ENCODE measurements around the gene SMOC2. TPM values are rescaled to one million over a fixed set of nuclear protein-coding genes. Genes with fewer than 3 reads are reported as not detected.

SMOC2 gene
- total RNA-seq, 1 donor from 2014 or later: 14.4 TPM

DNA sequence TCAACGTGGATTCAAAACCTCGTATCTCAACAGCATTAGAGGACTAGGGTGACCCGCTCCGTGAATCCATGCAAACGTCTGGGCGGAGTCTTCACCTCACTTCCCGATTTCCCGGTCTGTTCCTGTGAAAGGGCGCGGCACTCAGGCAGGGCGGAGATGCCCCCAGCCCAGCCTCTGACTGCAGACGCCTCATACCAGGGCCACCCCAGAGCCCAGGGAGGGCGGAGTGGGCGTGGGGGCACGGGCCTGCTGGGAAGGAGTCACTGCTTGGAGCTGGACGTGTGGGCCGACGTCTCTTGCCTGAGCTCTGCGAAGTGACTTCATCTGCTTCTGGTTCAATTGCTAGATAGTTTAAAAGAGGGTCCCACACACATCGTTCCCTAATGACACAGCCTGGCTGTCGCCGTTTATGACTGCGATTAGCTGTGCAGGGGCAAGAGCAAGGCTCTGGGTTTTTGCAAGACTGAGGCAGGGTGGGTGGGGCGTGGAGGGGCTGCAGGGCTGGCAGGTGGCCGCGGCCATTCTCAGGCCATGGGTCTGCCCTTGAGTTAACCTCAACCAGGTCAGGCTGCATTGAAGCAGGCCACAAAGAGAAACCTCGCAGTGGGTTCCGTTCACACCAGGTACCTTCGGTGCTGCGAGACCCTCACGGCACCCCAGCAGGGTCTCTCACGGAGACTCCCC is 15.0 kb downstream of the SMOC2 start:
- no peak overlapping the region for H3K4me3 ChIP-seq
- DNase-seq: no peak
- no peak overlapping the region for H3K27ac ChIP-seq (replicated peaks)
- peaks cover 77% of the 10 kb centered on the region for H3K27me3 ChIP-seq (ENCODE audit: low read depth)
- TF ChIP-seq, protein P1, sequence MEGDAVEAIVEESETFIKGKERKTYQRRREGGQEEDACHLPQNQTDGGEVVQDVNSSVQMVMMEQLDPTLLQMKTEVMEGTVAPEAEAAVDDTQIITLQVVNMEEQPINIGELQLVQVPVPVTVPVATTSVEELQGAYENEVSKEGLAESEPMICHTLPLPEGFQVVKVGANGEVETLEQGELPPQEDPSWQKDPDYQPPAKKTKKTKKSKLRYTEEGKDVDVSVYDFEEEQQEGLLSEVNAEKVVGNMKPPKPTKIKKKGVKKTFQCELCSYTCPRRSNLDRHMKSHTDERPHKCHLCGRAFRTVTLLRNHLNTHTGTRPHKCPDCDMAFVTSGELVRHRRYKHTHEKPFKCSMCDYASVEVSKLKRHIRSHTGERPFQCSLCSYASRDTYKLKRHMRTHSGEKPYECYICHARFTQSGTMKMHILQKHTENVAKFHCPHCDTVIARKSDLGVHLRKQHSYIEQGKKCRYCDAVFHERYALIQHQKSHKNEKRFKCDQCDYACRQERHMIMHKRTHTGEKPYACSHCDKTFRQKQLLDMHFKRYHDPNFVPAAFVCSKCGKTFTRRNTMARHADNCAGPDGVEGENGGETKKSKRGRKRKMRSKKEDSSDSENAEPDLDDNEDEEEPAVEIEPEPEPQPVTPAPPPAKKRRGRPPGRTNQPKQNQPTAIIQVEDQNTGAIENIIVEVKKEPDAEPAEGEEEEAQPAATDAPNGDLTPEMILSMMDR (IDR thresholded peaks at IDR 0.05; ENCODE audit: borderline replicate concordance): no peak
- intact Hi-C loops (cut with micrococcal nuclease): no loop called here
- H3K36me3 ChIP-seq: no peaks in the 10 kb centered on the region
- no peaks in the 10 kb centered on the region for H3K9me3 ChIP-seq (replicated peaks)
- peaks cover 25% of the 10 kb centered on the region for H3K4me1 ChIP-seq

DNA sequence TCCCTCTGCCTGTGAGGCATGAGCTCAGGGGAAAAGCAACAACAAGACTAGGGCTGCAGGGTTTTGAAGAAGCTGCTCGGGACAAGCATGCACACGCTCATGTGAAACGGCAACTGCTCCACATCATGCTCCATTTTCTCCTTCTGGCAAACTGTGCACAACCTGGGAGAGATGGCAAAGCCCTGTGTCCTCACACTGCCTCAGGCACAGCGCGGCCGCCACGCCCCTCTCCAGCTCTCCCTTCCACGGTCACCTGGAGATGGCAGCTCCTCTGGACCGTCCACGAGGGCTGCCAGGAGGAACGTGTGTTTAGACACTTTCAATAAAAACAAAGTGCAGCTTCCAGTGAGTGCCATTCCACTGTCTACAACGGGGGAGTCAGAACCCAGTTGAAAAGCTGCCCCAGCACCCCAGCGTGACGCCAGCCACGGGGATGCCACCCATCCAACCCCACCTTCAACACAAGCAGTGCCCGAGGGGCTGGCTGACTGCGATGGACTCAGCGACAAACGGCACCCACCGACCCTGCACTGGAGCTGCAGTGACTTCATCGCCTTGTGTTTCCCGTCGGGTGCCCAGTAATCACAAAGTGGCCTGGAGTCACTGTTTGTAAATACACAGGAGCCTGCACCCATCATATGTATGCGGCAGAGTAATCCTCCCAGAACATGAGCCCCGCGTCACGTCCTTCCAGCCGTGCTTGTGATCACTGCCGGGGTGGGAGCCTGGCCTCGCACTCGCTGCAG is 16.1 kb downstream of the SMOC2 start:
- TF ChIP-seq, protein P1 (IDR thresholded peaks at IDR 0.05; ENCODE audit: borderline replicate concordance): no peak

DNA sequence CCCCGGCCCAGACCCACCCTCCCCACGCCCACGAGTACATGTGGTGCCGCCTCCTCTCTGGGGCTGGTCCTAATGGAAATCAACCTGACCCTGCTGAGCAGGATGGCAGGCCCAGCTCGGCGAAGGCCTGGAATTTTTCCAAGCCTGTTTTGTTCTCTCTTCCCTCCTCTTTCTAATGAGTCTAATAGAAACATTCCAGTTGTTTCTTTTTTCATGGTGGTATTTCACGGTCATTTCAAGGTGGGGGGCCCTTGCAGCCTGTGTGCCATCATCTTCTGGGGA is 16.6 kb downstream of the SMOC2 start:
- Histone ChIP-seq H3K4me1 (peaks cover 11% of the 10 kb centered on the region), H3K27ac (replicated peaks) (no peak overlapping the region), H3K4me3 (no peak overlapping the region), H3K9me3 (replicated peaks) (no peaks in the 10 kb centered on the region), H3K36me3 (no peaks in the 10 kb centered on the region), H3K27me3 (ENCODE audit: low read depth) (peaks cover 81% of the 10 kb centered on the region)
- TF ChIP-seq, protein P1 (IDR thresholded peaks at IDR 0.05; ENCODE audit: borderline replicate concordance): no peak
- no peak for DNase-seq
- intact Hi-C loops (cut with micrococcal nuclease): no loop called here

More for the DNA sequence above, 16.1 kb downstream of the SMOC2 start:
- H3K4me3 ChIP-seq: no peak overlapping the region
- DNase-seq: no peak
- no peaks in the 10 kb centered on the region for H3K9me3 ChIP-seq (replicated peaks)
- H3K4me1 ChIP-seq: peaks cover 17% of the 10 kb centered on the region
- H3K36me3 ChIP-seq: no peaks in the 10 kb centered on the region
- H3K27ac ChIP-seq (replicated peaks): no peak overlapping the region
- intact Hi-C loops (cut with micrococcal nuclease): no loop called here
- H3K27me3 ChIP-seq (ENCODE audit: low read depth): peaks cover 77% of the 10 kb centered on the region

DNA sequence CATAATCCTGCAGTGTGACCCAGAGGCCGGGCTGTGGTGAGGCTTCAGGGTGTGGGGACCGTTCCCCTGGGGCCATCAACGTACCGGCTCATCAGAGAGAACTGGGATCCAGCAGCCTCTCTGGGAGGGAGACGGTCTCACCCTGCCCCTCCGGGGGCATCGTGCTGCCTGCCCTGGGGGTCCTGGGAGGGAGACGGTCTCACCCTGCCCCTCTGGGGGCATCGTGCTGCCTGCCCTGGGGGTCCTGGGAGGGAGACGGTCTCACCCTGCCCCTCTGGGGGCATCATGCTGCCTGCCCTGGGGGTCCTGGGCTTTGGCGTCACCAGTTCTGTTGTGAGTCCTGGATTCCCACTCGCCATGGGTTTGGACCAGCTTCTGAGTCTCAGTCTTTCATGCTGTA is 17.1 kb downstream of the SMOC2 start:
- TF ChIP-seq, protein P1 (IDR thresholded peaks at IDR 0.05; ENCODE audit: borderline replicate concordance): no peak
- no peak overlapping the region for H3K4me3 ChIP-seq
- H3K9me3 ChIP-seq (replicated peaks): no peaks in the 10 kb centered on the region
- H3K36me3 ChIP-seq: no peaks in the 10 kb centered on the region
- no peak for DNase-seq
- peaks cover 6% of the 10 kb centered on the region for H3K4me1 ChIP-seq
- peaks cover 86% of the 10 kb centered on the region for H3K27me3 ChIP-seq (ENCODE audit: low read depth)
- intact Hi-C loops (cut with micrococcal nuclease): no loop called here
- H3K27ac ChIP-seq (replicated peaks): no peak overlapping the region

DNA sequence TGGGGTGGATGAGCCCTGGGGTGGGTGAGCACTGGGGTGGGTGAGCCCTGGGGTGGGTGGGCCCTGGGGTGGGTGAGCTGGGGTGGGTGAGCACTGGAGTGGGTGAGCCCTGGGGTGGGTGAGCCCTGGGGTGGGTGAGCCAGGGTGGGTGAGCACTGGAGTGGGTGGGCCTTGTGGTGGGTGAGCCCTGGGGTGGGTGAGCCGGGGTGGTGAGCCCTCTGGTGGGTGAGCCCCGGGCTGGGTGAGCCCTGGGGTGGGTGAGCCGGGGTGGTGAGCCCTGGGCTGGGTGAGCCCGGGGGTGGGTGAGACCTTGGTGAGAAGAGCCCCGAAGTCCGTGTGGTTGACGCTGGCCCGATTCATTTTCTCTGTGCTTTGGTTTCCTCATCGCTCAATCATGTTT is 18.6 kb downstream of the SMOC2 start:
- TF ChIP-seq, protein P1 (IDR thresholded peaks at IDR 0.05; ENCODE audit: borderline replicate concordance): no peak
- H3K9me3 ChIP-seq (replicated peaks): no peaks in the 10 kb centered on the region
- H3K27ac ChIP-seq (replicated peaks): no peak overlapping the region
- H3K27me3 ChIP-seq (ENCODE audit: low read depth): peaks cover 85% of the 10 kb centered on the region
- H3K4me1 ChIP-seq: no peaks in the 10 kb centered on the region
- intact Hi-C loops (cut with micrococcal nuclease): no loop called here
- H3K4me3 ChIP-seq: no peak overlapping the region
- no peaks in the 10 kb centered on the region for H3K36me3 ChIP-seq
- DNase-seq: no peak
